Epidermal melanocyte (primary cell): ENCODE results near the gene DPYD.

Source experiments
- DNase-seq: peaks from one replicate; pipeline ENCODE4 v3.0.0; 2011; ENCODE audit warnings: low spot score; ENCODE audit not compliant: insufficient read length

DPYD gene

GRCh38 chr1:97791251-97791650, 129.6 kb downstream of the DPYD start:
- no peak for DNase-seq

GRCh38 chr1:97787231-97787630, 133.6 kb downstream of the DPYD start:
- no peak for DNase-seq

GRCh38 chr1:97784661-97785060, 136.2 kb downstream of the DPYD start:
- no peak for DNase-seq

- no peak for DNase-seq
Observed at GRCh38 chr1:97783751-97784150, 137.1 kb downstream of the DPYD start.

GRCh38 chr1:97781762-97782337, 139.0 kb downstream of the DPYD start:
- no peak for DNase-seq

- DNase-seq: no peak
Observed at GRCh38 chr1:97780884-97781283, 139.9 kb downstream of the DPYD start.

- DNase-seq: no peak
Observed at GRCh38 chr1:97778718-97779117, 142.1 kb downstream of the DPYD start.

- DNase-seq: no peak
Observed at GRCh38 chr1:97770376-97770775, 150.5 kb downstream of the DPYD start.

- no peak for DNase-seq
Observed at GRCh38 chr1:97767381-97767780, 153.5 kb downstream of the DPYD start.

GRCh38 chr1:97764991-97765390, 155.8 kb downstream of the DPYD start:
- no peak for DNase-seq

- no peak for DNase-seq
Observed at GRCh38 chr1:97761637-97762036, 159.2 kb downstream of the DPYD start.

- DNase-seq: no peak
Observed at GRCh38 chr1:97759078-97759477, 161.8 kb downstream of the DPYD start.

GRCh38 chr1:97758541-97759057, 162.2 kb downstream of the DPYD start:
- DNase-seq: no peak

- DNase-seq: no peak
Observed at GRCh38 chr1:97745912-97746311, 174.9 kb downstream of the DPYD start.

- DNase-seq: no peak
Observed at GRCh38 chr1:97744977-97745376, 175.9 kb downstream of the DPYD start.

- DNase-seq: no peak
Observed at GRCh38 chr1:97743129-97743528, 177.7 kb downstream of the DPYD start.

GRCh38 chr1:97740891-97741290, 179.9 kb downstream of the DPYD start:
- DNase-seq: no peak

GRCh38 chr1:97739596-97740103, 181.2 kb downstream of the DPYD start:
- DNase-seq: no peak

- no peak for DNase-seq
Observed at GRCh38 chr1:97738270-97738669, 182.6 kb downstream of the DPYD start.

- no peak for DNase-seq
Observed at GRCh38 chr1:97730271-97730670, 190.6 kb downstream of the DPYD start.

GRCh38 chr1:97728436-97728835, 192.4 kb downstream of the DPYD start:
- no peak for DNase-seq

GRCh38 chr1:97727029-97727428, 193.8 kb downstream of the DPYD start:
- no peak for DNase-seq

GRCh38 chr1:97726386-97726785, 194.4 kb downstream of the DPYD start:
- no peak for DNase-seq

GRCh38 chr1:97721221-97721620, 199.6 kb downstream of the DPYD start:
- DNase-seq: no peak
